SK-N-MC (cell line): Measurements from ENCODE around the gene GSX1.
"Not testable (repeated sequence)": the region's sequence is repeated elsewhere in the genome, so short reads cannot be mapped to it uniquely, and the experiment has no call there.

Experiments used
- DNase-seq: peaks from one replicate; pipeline ENCODE4 v3.0.0-alpha.2; 2011; ENCODE audit warnings: low read depth, low spot score
- H3K27ac ChIP-seq: fragments of 200-600 bp; sonication (generic); 2 replicates; pipeline ENCODE4 v1.5.1; 2016; ENCODE audit warnings: mixed run types
- H3K36me3 ChIP-seq: fragments of 200-600 bp; sonication (generic); 2 replicates; pipeline ENCODE4 v1.6.1; 2017; ENCODE audit warnings: antibody characterized with exemption, low read length, mixed read lengths; ENCODE audit not compliant: insufficient read depth
- H3K4me3 ChIP-seq: fragments of 200-600 bp; sonication (generic); 2 replicates; pipeline ENCODE4 v1.5.1; 2016
- H3K9ac ChIP-seq: fragments of 200-600 bp; sonication (generic); 2 replicates; pipeline ENCODE4 v1.8.0; 2017; ENCODE audit warnings: mixed run types, mixed read lengths; ENCODE audit not compliant: insufficient read length
- H3K9me3 ChIP-seq: fragments of 200-600 bp; sonication (generic); 2 replicates; pipeline ENCODE4 v1.6.1; 2017; ENCODE audit warnings: low read depth, mild to moderate bottlenecking, antibody characterized with exemption, low read length, moderate library complexity, mixed read lengths
- EZH2 ChIP-seq: fragments of 200-600 bp; sonication (generic); IDR thresholded peaks from one replicate; pipeline ENCODE4 v1.6.1; 2017; ENCODE audit warnings: antibody characterized with exemption
- FOXP2 ChIP-seq: optimal IDR thresholded peaks from 2 replicates; pipeline ENCODE3; 2011; ENCODE audit warnings: mild to moderate bottlenecking, moderate library complexity; ENCODE audit not compliant: insufficient read depth; ENCODE audit errors: extremely low read length, control extremely low read depth
- POLR2AphosphoS5 ChIP-seq: IDR thresholded peaks from 2 replicates; pipeline ENCODE4 v1.6.1; 2012; ENCODE audit warnings: mild to moderate bottlenecking, low read depth, low read length, borderline replicate concordance

GSX1 gene

DNA sequence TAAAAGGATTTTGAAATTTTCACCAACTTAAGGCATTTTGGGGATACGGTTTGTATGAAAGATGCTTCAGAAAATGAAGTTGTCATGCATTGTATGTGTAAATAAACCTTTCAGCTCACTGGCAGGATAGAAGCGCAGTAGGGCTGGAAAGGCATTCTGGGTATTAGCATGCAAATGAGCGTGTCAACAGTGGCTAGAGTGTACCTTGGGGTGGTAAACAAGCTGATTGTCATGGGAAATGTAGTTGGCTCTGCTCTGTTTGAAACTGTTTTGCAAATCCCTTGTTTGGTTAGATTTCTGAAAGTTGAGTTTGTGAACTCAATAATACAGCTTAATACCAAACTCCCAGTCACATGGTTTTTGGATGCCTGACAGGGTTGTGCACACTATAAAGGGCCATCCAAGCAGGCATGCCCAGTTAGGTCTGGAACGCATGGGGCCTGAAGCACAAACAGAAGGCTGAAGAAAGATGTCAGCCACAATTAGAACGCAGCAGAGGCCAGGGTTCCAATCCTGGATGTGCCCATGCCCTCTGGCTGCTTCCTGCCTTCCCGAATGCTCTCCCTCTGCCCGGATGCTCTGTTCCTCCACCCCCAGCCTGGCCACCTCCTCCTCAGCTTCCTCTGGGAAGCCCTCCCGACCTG lies 14.6 kb downstream of the GSX1 start:
- DNase-seq = no peak
- Histone ChIP-seq H3K9me3 (no peaks in the 10 kb centered on the region), H3K36me3 (no peaks in the 10 kb centered on the region), H3K9ac (no peak overlapping the region), H3K4me3 (no peak overlapping the region), H3K27ac (no peak overlapping the region)
- TF ChIP-seq POLR2AphosphoS5 (no peak), FOXP2 (no peak), EZH2 (no peak)

- Histone ChIP-seq H3K4me3 (no peak overlapping the region), H3K27ac (no peak overlapping the region), H3K9ac (no peak overlapping the region), H3K9me3 (no peaks in the 10 kb centered on the region), H3K36me3 (no peaks in the 10 kb centered on the region)
- TF ChIP-seq EZH2 (no peak), FOXP2 (no peak), POLR2AphosphoS5 (no peak)
- no peak for DNase-seq
Measured at GRCh38 chr13:27808851-27809550, 16.7 kb downstream of the GSX1 start.

GRCh38 chr13:27810009-27810408 lies 17.7 kb downstream of the GSX1 start:
- no peak overlapping the region for H3K27ac ChIP-seq
- H3K9ac ChIP-seq = no peak overlapping the region
- no peak for DNase-seq
- no peaks in the 10 kb centered on the region for H3K36me3 ChIP-seq
- TF ChIP-seq POLR2AphosphoS5 (no peak), FOXP2 (no peak), EZH2 (no peak)
- H3K4me3 ChIP-seq = no peak overlapping the region
- H3K9me3 ChIP-seq = no peaks in the 10 kb centered on the region

- Histone ChIP-seq H3K9me3 (no peaks in the 10 kb centered on the region), H3K9ac (no peak overlapping the region), H3K27ac (no peak overlapping the region), H3K36me3 (no peaks in the 10 kb centered on the region), H3K4me3 (no peak overlapping the region)
- TF ChIP-seq POLR2AphosphoS5 (no peak), FOXP2 (no peak), EZH2 (no peak)
- DNase-seq = no peak
Measured at GRCh38 chr13:27810461-27810860, 18.2 kb downstream of the GSX1 start.

GRCh38 chr13:27813826-27814225 lies 21.5 kb downstream of the GSX1 start:
- Histone ChIP-seq H3K9ac (no peak overlapping the region), H3K9me3 (no peaks in the 10 kb centered on the region), H3K4me3 (no peak overlapping the region), H3K27ac (no peak overlapping the region), H3K36me3 (no peaks in the 10 kb centered on the region)
- DNase-seq = no peak
- TF ChIP-seq FOXP2 (no peak), POLR2AphosphoS5 (no peak), EZH2 (no peak)

- not testable (repeated sequence) for H3K9ac ChIP-seq, H3K36me3 ChIP-seq, H3K4me3 ChIP-seq, H3K9me3 ChIP-seq, DNase-seq, H3K27ac ChIP-seq
Measured at GRCh38 chr13:27817832-27818231, 25.5 kb downstream of the GSX1 start.

DNA sequence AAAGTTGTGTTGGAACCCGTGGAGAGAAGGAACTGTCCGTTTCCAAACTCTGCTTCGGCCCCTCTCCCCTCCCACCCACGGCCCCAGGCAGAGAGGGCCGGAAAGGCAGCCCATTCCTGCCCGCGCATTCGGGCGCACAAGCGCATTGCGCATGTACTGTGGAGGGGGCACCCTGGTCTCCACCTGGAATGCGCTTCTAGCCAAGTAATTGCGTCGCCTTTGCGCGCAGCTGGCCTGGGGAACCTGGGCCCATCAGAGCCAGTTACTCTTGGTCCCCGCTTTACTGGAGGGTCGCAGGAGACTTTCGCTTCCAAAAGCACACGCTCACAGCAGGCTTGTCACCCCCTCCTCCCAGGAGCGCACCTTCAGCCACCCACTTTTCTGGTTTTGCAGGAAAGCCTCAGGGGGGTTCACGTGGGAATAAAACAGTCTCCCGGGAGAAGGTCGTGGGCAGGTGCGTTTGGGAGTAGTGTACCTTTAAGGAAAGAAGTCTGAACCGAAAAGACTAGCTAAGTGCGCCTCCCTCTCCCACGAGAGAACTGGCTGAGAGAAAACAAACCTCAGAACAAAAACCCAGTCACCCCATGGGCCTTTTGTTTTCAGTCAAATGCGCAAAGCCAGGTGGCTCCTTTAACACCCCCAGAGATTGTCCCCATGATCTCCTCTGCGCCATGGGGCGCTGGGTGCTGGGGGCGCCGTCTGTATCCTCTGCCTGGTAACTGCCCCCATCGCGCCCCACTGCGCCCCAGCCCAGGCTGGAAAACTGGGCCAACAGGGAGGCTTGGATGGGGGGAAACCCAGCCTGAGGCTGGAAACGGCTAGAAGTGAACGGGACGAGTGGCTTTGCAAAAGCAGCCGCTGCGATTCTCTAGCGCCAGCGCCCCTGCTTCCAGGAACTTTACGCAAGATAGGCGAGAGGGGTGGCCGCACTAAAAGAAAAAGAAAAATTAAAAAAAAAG lies 28.5 kb downstream of the GSX1 start:
- TF ChIP-seq EZH2 (no peak), POLR2AphosphoS5 (no peak), FOXP2 (no peak)
- H3K9me3 ChIP-seq = no peaks in the 10 kb centered on the region
- no peak overlapping the region for H3K27ac ChIP-seq
- H3K36me3 ChIP-seq = no peaks in the 10 kb centered on the region
- H3K9ac ChIP-seq = no peak overlapping the region
- no peak overlapping the region for H3K4me3 ChIP-seq
- DNase-seq = no peak

GRCh38 chr13:27821566-27821965 lies 29.3 kb downstream of the GSX1 start:
- TF ChIP-seq FOXP2 (no peak), EZH2 (no peak), POLR2AphosphoS5 (no peak)
- no peak for DNase-seq
- no peaks in the 10 kb centered on the region for H3K36me3 ChIP-seq
- H3K4me3 ChIP-seq = no peak overlapping the region
- H3K27ac ChIP-seq = no peak overlapping the region
- no peaks in the 10 kb centered on the region for H3K9me3 ChIP-seq
- H3K9ac ChIP-seq = no peak overlapping the region
